ENCODE data around the gene CTIF.

The CTIF gene

GRCh38 chr18:48594471-48595094 is 55.8 kb downstream of the CTIF start:
- Histone ChIP-seq H3K9ac (no peak overlapping the region), H3K36me3 (peaks cover 14% of the 10 kb centered on the region; the same call in 1 of the 2 replicates), H3K4me2 (no peak overlapping the region), H3K9me3 (no peaks in the 10 kb centered on the region), H3K4me1 (peaks cover 15% of the 10 kb centered on the region), H3K4me3 (no peak overlapping the region), H3K27ac (no peak overlapping the region), H4K20me1 (peaks cover 85% of the 10 kb centered on the region), H3K27me3 (no peaks in the 10 kb centered on the region)
- no peak for TF ChIP-seq Cebpa-rat (IDR thresholded peaks at IDR 0.05)

- Histone ChIP-seq H3K9me3 (no peaks in the 10 kb centered on the region), H4K20me1 (peaks cover 85% of the 10 kb centered on the region), H3K27me3 (no peaks in the 10 kb centered on the region), H3K36me3 (peaks cover 13% of the 10 kb centered on the region; the same call in 1 of the 2 replicates), H3K9ac (no peak overlapping the region), H3K4me2 (no peak overlapping the region), H3K4me1 (peaks cover 18% of the 10 kb centered on the region), H3K4me3 (no peak overlapping the region), H3K27ac (no peak overlapping the region)
- no peak for TF ChIP-seq Cebpa-rat (IDR thresholded peaks at IDR 0.05)
These were observed 56.9 kb downstream of the CTIF start for GRCh38 chr18:48595703-48596218.

- Histone ChIP-seq H3K4me1 (peaks cover 17% of the 10 kb centered on the region), H4K20me1 (peaks cover 85% of the 10 kb centered on the region), H3K9ac (no peak overlapping the region), H3K9me3 (no peaks in the 10 kb centered on the region), H3K36me3 (peaks cover 8% of the 10 kb centered on the region; the same call in 1 of the 2 replicates), H3K4me3 (no peak overlapping the region), H3K27ac (no peak overlapping the region), H3K4me2 (no peak overlapping the region), H3K27me3 (no peaks in the 10 kb centered on the region)
- no peak for TF ChIP-seq Cebpa-rat (IDR thresholded peaks at IDR 0.05)
These were observed 58.3 kb downstream of the CTIF start for GRCh38 chr18:48597110-48597509.

- Histone ChIP-seq H3K9ac (no peak overlapping the region), H3K9me3 (no peaks in the 10 kb centered on the region), H3K36me3 (peaks cover 8% of the 10 kb centered on the region; the same call in 1 of the 2 replicates), H3K27ac (no peak overlapping the region), H3K4me3 (no peak overlapping the region), H3K4me1 (peaks cover 12% of the 10 kb centered on the region), H3K27me3 (no peaks in the 10 kb centered on the region), H3K4me2 (no peak overlapping the region), H4K20me1 (peaks cover 83% of the 10 kb centered on the region)
- no peak for TF ChIP-seq Cebpa-rat (IDR thresholded peaks at IDR 0.05)
These were observed 58.8 kb downstream of the CTIF start for GRCh38 chr18:48597671-48598070.

- Histone ChIP-seq H3K4me3 (no peak overlapping the region), H3K4me2 (no peak overlapping the region), H3K4me1 (peaks cover 11% of the 10 kb centered on the region), H3K27me3 (no peaks in the 10 kb centered on the region), H4K20me1 (peaks cover 68% of the 10 kb centered on the region), H3K36me3 (peaks cover 8% of the 10 kb centered on the region; the same call in 1 of the 2 replicates), H3K9ac (no peak overlapping the region), H3K9me3 (no peaks in the 10 kb centered on the region), H3K27ac (no peak overlapping the region)
- TF ChIP-seq Cebpa-rat (IDR thresholded peaks at IDR 0.05), result no peak
These were observed 60.6 kb downstream of the CTIF start for GRCh38 chr18:48599391-48599790.

GRCh38 chr18:48600046-48600445 is 61.2 kb downstream of the CTIF start:
- peaks cover 64% of the 10 kb centered on the region for H4K20me1 ChIP-seq
- H3K4me1 ChIP-seq, result peaks cover 13% of the 10 kb centered on the region
- no peaks in the 10 kb centered on the region for H3K27me3 ChIP-seq
- H3K36me3 ChIP-seq, result peaks cover 8% of the 10 kb centered on the region; the same call in 1 of the 2 replicates
- TF ChIP-seq Cebpa-rat (IDR thresholded peaks at IDR 0.05), result no peak
- H3K27ac ChIP-seq, result peak overlapping the region; percentile 28; the same call in 1 of the 2 replicates
- no peaks in the 10 kb centered on the region for H3K9me3 ChIP-seq
- H3K9ac ChIP-seq, result no peak overlapping the region
- peak overlapping the region; percentile 30 for H3K4me2 ChIP-seq
- no peak overlapping the region for H3K4me3 ChIP-seq

- peaks cover 64% of the 10 kb centered on the region for H4K20me1 ChIP-seq
These were observed 61.7 kb downstream of the CTIF start for GRCh38 chr18:48600456-48601090.

GRCh38 chr18:48601343-48601742 is 62.5 kb downstream of the CTIF start:
- Histone ChIP-seq H3K27ac (no peak overlapping the region), H3K36me3 (no peaks in the 10 kb centered on the region; the same call in 1 of the 2 replicates), H3K4me1 (peaks cover 20% of the 10 kb centered on the region), H3K9me3 (no peaks in the 10 kb centered on the region), H3K9ac (no peak overlapping the region), H3K27me3 (no peaks in the 10 kb centered on the region), H3K4me3 (no peak overlapping the region), H4K20me1 (peaks cover 64% of the 10 kb centered on the region), H3K4me2 (no peak overlapping the region)
- TF ChIP-seq Cebpa-rat (IDR thresholded peaks at IDR 0.05), result no peak

More at GRCh38 chr18:48600456-48601090, 61.7 kb downstream of the CTIF start:
- H3K4me3 ChIP-seq, result no peak overlapping the region
- no peak overlapping the region for H3K9ac ChIP-seq
- peak overlapping the region; percentile 30 for H3K4me2 ChIP-seq
- H3K27ac ChIP-seq, result peak overlapping the region; percentile 28; the same call in 1 of the 2 replicates
- H3K9me3 ChIP-seq, result no peaks in the 10 kb centered on the region
- peaks cover 6% of the 10 kb centered on the region; the same call in 1 of the 2 replicates for H3K36me3 ChIP-seq
- no peak for TF ChIP-seq Cebpa-rat (IDR thresholded peaks at IDR 0.05)
- H3K27me3 ChIP-seq, result no peaks in the 10 kb centered on the region
- H3K4me1 ChIP-seq, result peaks cover 18% of the 10 kb centered on the region

DNA sequence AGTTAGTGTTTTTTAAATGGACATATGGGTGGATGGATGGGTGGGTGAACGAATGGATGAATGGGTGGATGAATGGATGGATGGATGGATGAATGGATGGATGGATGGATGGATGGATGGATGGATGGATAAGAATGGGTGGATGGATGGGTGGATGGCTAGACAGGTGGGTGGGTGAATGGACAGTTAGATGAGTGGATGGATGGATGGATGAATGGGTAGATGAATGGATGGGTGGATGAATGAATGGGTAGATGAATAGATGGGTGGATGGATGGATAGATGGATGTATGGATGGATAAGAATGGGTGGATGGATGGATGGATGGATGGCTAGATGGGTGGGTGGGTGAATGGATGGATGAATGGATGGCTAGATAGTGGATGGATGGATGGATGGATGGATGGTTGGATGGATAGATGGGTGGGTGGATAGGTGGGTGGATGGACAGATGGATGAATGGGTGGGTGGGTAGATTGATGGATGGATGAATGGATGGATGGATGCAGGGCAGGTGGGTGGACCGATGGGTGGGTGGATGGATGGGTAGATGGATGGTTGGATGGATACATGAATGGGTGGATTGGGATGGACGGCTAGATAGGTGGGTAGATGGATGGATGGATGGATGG is 64.0 kb downstream of the CTIF start:
- Histone ChIP-seq H3K36me3 (no peaks in the 10 kb centered on the region; the same call in 1 of the 2 replicates), H3K27me3 (no peaks in the 10 kb centered on the region), H3K27ac (no peak overlapping the region), H3K4me2 (no peak overlapping the region), H3K9ac (no peak overlapping the region), H3K9me3 (no peaks in the 10 kb centered on the region), H3K4me1 (peaks cover 20% of the 10 kb centered on the region), H3K4me3 (no peak overlapping the region), H4K20me1 (peaks cover 74% of the 10 kb centered on the region)
- no peak for TF ChIP-seq Cebpa-rat (IDR thresholded peaks at IDR 0.05)
